Prostate gland (tissue), 2 donors: ENCODE measurements around the gene GNA14. TPM values are rescaled to one million over a fixed set of nuclear protein-coding genes. Genes with fewer than 3 reads are reported as not detected.

Experiments used
- DNase-seq: peaks from one replicate; pipeline ENCODE4 v3.0.0-alpha.2; 2019; ENCODE audit warnings: low spot score
- H3K27ac ChIP-seq, 2 donors: fragments of 200-600 bp; sonication (generic); 2 replicates each; pipeline ENCODE4 v1.5.1; 2017 to 2019
- H3K27me3 ChIP-seq: fragments of 200-600 bp; sonication (generic); replicated peaks from 2 replicates; pipeline ENCODE4 v1.5.1; 2019; ENCODE audit not compliant: insufficient read depth
- H3K36me3 ChIP-seq, 2 donors: fragments of 200-600 bp; sonication (generic); 1 replicate in 1 of 2; 2 replicates in 1 of 2; pipeline versions ENCODE4 v1.5.1 to v1.8.1; 2017 to 2019
- H3K4me1 ChIP-seq: fragments of 200-600 bp; sonication (generic); replicated peaks from 2 replicates; pipeline ENCODE4 v1.5.1; 2019
- H3K4me3 ChIP-seq, 2 donors: fragments of 200-600 bp; sonication (generic); 2 replicates each; pipeline ENCODE4 v1.5.1; 2017 to 2019
- H3K9me3 ChIP-seq: fragments of 200-600 bp; sonication (generic); 2 replicates; pipeline ENCODE4 v1.5.1; 2017
- CTCF ChIP-seq, 4 experiments: fragments of 200-600 bp in 2 of 4; fragments of 450-650 bp in 2 of 4; sonication (generic) in 2 of 4; IDR thresholded peaks; 1 replicate in 3 of 4; 2 replicates in 1 of 4; pipeline ENCODE4 v1.5.1; 2016 to 2019; ENCODE audit warnings: antibody characterized with exemption in 4 of 4, mild to moderate bottlenecking in 2 of 4, moderate library complexity in 2 of 4
- POLR2A ChIP-seq: fragments of 450-650 bp; IDR thresholded peaks from one replicate; pipeline ENCODE4 v1.6.1; 2016; ENCODE audit warnings: antibody characterized with exemption, mild to moderate bottlenecking
- POLR2AphosphoS5 ChIP-seq: sonication (generic); formaldehyde crosslinking; IDR thresholded peaks from one replicate; pipeline ENCODE4 v1.6.1; 2017; ENCODE audit warnings: antibody characterized with exemption
- WGBS: methylation state at CpG from one replicate; pipeline ENCODE4 v1.1.5; 2018; 5-methylcytosine and 5-hydroxymethylcytosine counted together
- intact Hi-C: fragments of 100-400 bp; cut with DNase I; formaldehyde crosslinking; loops from one replicate; pipeline ENCODE4 v1.14.2; 2022
- total RNA-seq, 2 donors: library from RNA; depleted of rRNA; stranded (reverse); fragments of >200 nt; gene quantifications; one replicate each; pipeline ENCODE4 v1.1.0, GENCODE V29; 2016

The GNA14 gene
- total RNA-seq, 2 donors from 2014 or later, result 2.4 to 5.5 TPM

DNA sequence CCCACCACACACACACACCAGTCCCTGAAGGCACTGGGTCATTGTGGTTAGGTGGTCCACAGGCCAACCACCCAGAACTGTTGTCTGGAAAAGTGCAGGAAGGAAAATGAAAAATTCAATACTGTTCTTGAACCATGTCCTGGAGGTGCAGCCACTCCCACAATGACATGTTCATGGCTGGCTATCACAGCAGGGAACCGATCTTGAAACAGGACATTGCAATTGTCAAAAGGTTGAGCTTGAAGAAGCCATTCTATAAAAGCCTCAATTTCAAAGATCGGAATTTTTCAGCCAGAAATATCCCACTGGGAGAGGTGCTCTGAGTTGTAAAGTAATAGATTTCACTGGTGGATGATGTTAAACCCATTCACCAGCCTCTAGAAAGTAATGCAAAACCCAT is 218.2 kb downstream of the GNA14 start:
- no peak overlapping the region for H3K27ac ChIP-seq
- no peaks in the 10 kb centered on the region for H3K4me1 ChIP-seq
- 70% methylated on average over 2 of the region's 2 CpGs for WGBS
- H3K9me3 ChIP-seq, result no peaks in the 10 kb centered on the region
- intact Hi-C loops, result loop anchor here (5.0 to 10.0 kb wide), 3 partner anchors 395 to 692 kb away; no protein-coding TSS in a partner anchor
- no peaks in the 10 kb centered on the region for H3K36me3 ChIP-seq
- DNase-seq, result no peak
- H3K27me3 ChIP-seq, result no peaks in the 10 kb centered on the region
- H3K4me3 ChIP-seq, result no peak overlapping the region
- TF ChIP-seq POLR2A, result no peak
- no peak for TF ChIP-seq POLR2AphosphoS5
- no peak for TF ChIP-seq CTCF (IDR thresholded peaks at IDR 0.05)

DNA sequence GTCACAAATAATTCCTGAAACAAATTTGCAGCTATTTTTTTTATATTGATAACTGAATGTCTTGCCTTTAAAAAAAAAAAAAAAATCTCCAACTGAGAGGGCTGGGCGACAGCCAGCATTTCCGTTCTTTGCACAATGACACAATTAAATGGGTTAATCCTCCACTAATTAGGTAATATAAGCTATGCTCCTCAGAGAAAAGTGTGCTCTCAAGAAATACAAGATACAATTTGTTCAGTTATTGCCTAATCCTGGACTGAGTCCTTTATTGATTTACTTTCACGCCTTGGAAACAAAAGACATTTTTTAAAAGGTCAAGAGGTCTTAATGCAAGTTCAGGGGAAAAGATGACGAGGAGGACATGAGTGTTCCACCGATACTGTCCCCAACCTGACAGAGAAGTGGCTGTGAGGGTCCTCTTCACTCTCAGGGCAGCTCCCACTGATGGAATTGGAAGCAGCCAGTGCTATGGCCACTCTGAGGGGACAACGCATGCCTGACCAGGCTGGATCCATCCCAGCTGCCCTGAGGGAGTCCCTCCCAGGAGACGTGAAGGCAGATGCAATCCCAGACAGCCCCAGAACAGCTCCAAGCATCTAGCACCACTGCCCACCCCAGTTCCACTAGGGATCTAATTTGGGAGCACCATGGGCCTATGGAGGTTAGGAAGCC is 220.7 kb downstream of the GNA14 start:
- Histone ChIP-seq H3K36me3 (no peaks in the 10 kb centered on the region), H3K9me3 (no peaks in the 10 kb centered on the region), H3K4me3 (no peak overlapping the region), H3K27me3 (no peaks in the 10 kb centered on the region), H3K4me1 (no peaks in the 10 kb centered on the region), H3K27ac (no peak overlapping the region)
- intact Hi-C loops, result no loop called here
- DNase-seq, result no peak
- TF ChIP-seq CTCF (IDR thresholded peaks at IDR 0.05) (no peak), POLR2A (no peak), POLR2AphosphoS5 (no peak)
- WGBS, result 65% methylated on average over 7 of the region's 7 CpGs

DNA sequence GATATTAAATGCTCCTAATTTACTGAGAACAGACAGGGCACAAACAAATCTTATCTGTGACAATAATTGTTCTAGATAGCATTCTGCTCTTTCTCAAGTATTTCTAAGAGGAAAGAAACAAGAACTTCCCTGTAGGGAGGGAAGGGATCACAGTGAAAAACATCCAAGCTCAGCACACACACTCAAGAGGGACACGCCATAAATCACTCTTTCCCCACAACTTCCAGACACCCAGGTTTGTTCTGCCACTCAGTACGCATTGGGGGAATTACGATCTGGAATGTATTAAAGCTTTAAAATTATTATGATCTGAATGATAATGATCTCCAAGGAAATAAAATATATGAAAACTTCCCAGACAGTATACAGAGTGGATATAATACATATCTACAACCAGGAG is 221.4 kb downstream of the GNA14 start:
- Histone ChIP-seq H3K4me3 (no peak overlapping the region), H3K27me3 (no peaks in the 10 kb centered on the region), H3K27ac (no peak overlapping the region), H3K4me1 (no peaks in the 10 kb centered on the region), H3K36me3 (no peaks in the 10 kb centered on the region), H3K9me3 (no peaks in the 10 kb centered on the region)
- TF ChIP-seq POLR2A, result no peak
- TF ChIP-seq CTCF (IDR thresholded peaks at IDR 0.05), result no peak
- no peak for TF ChIP-seq POLR2AphosphoS5
- 49% methylated on average over 3 of the region's 3 CpGs for WGBS
- DNase-seq, result no peak
- intact Hi-C loops, result no loop called here

GRCh38 chr9:77424993-77425392 is 223.1 kb downstream of the GNA14 start:
- no peaks in the 10 kb centered on the region for H3K4me1 ChIP-seq
- WGBS, result 79% methylated on average over 2 of the region's 2 CpGs
- no peaks in the 10 kb centered on the region for H3K36me3 ChIP-seq
- H3K9me3 ChIP-seq, result no peaks in the 10 kb centered on the region
- intact Hi-C loops, result no loop called here
- H3K27me3 ChIP-seq, result no peaks in the 10 kb centered on the region
- no peak for TF ChIP-seq POLR2A
- TF ChIP-seq CTCF (IDR thresholded peaks at IDR 0.05), result no peak
- TF ChIP-seq POLR2AphosphoS5, result no peak
- DNase-seq, result no peak
- no peak overlapping the region for H3K27ac ChIP-seq
- no peak overlapping the region for H3K4me3 ChIP-seq

DNA sequence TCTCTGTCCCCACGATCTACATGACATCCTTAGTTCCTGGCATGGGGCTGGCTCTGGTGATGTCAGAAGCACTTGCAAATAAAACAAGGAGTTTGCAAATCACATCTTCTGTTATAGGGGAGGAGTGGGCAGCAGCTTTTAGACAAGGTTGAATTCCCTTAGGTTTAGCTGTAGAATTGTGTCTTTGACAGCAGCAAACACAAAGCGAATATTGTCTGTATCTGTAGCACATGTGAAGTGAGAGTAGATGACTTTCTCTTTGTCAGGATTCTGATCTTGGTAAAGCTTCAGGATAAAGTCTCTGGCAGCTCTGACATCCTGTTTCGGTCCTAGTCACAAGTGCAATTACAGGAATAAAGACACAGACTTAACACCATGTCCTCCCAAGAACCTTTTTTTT is 224.3 kb downstream of the GNA14 start:
- no peaks in the 10 kb centered on the region for H3K4me1 ChIP-seq
- DNase-seq, result no peak
- no peak overlapping the region for H3K27ac ChIP-seq
- no peaks in the 10 kb centered on the region for H3K36me3 ChIP-seq
- TF ChIP-seq POLR2AphosphoS5 (no peak), POLR2A (no peak), CTCF (IDR thresholded peaks at IDR 0.05) (no peak)
- intact Hi-C loops, result no loop called here
- no peaks in the 10 kb centered on the region for H3K9me3 ChIP-seq
- 92% methylated on average over 3 of the region's 3 CpGs for WGBS
- no peak overlapping the region for H3K4me3 ChIP-seq
- H3K27me3 ChIP-seq, result no peaks in the 10 kb centered on the region
